Measurements from ENCODE around the gene HOXC13.

Gene HOXC13

GRCh38 chr12:53963434-53964314, 25.0 kb downstream of the HOXC13 start:
- no peak for DNase-seq (ENCODE audit: extremely low read depth, low read depth)
- no peak for TF ChIP-seq CTCF (IDR thresholded peaks at IDR 0.05; ENCODE audit: low read depth, low read length)

- no peak for DNase-seq (ENCODE audit: extremely low read depth, low read depth)
These were observed 25.7 kb downstream of the HOXC13 start for GRCh38 chr12:53964315-53964713.

GRCh38 chr12:53965281-53966084, 26.9 kb downstream of the HOXC13 start:
- DNase-seq (ENCODE audit: extremely low read depth, low read depth): no peak
- TF ChIP-seq CTCF (IDR thresholded peaks at IDR 0.05; ENCODE audit: low read depth, low read length): no peak

More at GRCh38 chr12:53964315-53964713, 25.7 kb downstream of the HOXC13 start:
- TF ChIP-seq CTCF (IDR thresholded peaks at IDR 0.05; ENCODE audit: low read depth, low read length): no peak

GRCh38 chr12:53966085-53966384, 27.4 kb downstream of the HOXC13 start:
- DNase-seq (ENCODE audit: extremely low read depth, low read depth): no peak
- TF ChIP-seq CTCF (IDR thresholded peaks at IDR 0.05; ENCODE audit: low read depth, low read length): no peak

- no peak for TF ChIP-seq CTCF (IDR thresholded peaks at IDR 0.05; ENCODE audit: low read depth, low read length)
- no peak for DNase-seq (ENCODE audit: extremely low read depth, low read depth)
These were observed 27.9 kb downstream of the HOXC13 start for GRCh38 chr12:53966385-53967133.

- no peak for DNase-seq (ENCODE audit: extremely low read depth, low read depth)
- TF ChIP-seq CTCF (IDR thresholded peaks at IDR 0.05; ENCODE audit: low read depth, low read length): no peak
These were observed 28.8 kb downstream of the HOXC13 start for GRCh38 chr12:53967421-53967925.
